MM.1S (cell line): Measurements from ENCODE around the gene IQGAP2.
"Not testable (repeated sequence)": the region's sequence is repeated elsewhere in the genome, so short reads cannot be mapped to it uniquely, and the experiment has no call there.

Source experiments
- EZH2 ChIP-seq: fragments of 300-600 bp; sonication (generic); optimal IDR thresholded peaks from 2 replicates; pipeline ENCODE3; 2017; ENCODE audit warnings: low read depth, mild to moderate bottlenecking, antibody characterized with exemption, low read length, mixed read lengths
- TF ChIP-seq, protein P1 (sequence below): fragments of 300-600 bp; sonication (generic); IDR thresholded peaks from 2 replicates; pipeline ENCODE4 v1.5.1; 2016; ENCODE audit warnings: antibody characterized with exemption, low read length, mixed read lengths

DNA sequence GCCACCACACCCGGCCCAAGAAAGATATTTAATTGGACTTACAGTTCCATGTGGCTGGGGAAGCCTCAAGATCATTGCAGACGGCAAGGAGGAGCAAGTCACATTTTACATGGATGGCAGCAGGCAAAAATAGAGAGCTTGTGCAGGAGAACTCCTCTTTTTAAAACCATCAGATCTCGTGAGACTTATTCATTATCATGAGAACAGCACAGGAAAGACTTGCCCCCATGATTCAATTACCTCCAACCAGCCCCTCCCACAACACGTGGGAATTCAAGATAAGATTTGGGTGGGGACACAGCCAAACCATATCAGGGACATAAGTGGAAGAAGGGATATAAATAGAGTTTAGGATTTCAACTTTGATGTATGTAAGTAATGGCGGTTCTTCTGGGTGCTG is 115.2 kb downstream of the IQGAP2 start:
- TF ChIP-seq, protein P1, sequence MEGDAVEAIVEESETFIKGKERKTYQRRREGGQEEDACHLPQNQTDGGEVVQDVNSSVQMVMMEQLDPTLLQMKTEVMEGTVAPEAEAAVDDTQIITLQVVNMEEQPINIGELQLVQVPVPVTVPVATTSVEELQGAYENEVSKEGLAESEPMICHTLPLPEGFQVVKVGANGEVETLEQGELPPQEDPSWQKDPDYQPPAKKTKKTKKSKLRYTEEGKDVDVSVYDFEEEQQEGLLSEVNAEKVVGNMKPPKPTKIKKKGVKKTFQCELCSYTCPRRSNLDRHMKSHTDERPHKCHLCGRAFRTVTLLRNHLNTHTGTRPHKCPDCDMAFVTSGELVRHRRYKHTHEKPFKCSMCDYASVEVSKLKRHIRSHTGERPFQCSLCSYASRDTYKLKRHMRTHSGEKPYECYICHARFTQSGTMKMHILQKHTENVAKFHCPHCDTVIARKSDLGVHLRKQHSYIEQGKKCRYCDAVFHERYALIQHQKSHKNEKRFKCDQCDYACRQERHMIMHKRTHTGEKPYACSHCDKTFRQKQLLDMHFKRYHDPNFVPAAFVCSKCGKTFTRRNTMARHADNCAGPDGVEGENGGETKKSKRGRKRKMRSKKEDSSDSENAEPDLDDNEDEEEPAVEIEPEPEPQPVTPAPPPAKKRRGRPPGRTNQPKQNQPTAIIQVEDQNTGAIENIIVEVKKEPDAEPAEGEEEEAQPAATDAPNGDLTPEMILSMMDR = not testable (repeated sequence)
- not testable (repeated sequence) for TF ChIP-seq EZH2
